Measurements from ENCODE around the gene AKR1E2.

The AKR1E2 gene

DNA sequence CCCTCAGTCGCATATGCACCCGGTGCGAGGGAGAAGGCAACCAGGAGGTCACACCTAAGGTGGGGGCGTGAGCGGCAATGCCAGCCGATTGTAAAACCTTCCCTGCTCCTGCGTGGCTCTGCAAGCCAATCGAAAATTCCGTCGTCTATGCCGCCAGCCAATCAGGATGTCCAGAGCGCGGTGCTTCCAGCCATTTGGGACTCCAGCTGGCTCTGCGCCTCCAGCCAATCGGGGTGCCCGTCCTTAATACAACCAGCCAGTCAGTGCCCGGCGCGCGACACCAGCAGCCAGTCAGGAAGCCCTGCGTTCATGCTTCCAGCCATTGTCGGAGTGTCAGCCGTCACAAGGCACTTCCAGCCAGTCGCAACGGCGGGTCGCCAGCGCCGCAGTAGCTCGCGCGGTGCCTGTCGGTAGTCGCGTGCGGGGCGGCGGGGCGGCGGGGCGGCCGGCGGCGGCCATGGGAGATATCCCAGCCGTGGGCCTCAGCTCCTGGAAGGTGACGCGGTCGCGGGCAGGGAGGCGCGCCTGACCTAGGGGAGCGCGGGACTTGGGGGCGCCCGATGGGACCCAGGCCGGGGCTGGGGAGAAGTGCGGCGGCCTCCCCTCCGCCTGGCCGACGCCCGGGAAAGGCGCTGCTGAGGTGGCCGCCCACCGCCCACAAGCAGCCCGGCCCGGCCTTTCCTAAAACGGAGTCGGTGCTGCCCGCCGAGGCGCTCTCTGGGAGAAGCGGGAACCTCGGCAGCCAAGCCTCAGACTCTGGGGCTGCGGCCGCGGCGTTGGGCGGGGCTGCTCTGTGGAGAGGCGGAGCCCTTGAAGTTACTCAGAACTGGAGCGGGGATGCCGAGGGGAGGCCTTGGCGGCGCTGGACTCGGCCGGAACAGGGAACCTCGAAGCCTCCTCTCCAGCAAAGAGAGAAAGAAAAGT, at the start of gene AKR1E2:
Gene AKR1E2, plus strand, starts transcription at position 340 of the 924 bp plus-strand sequence. Its CDS starts 118 bp downstream, at position 458.
- peak; percentile 35 for DNase-seq (ENCODE audit: low spot score)

GRCh38 chr10:4776234-4776638, 49.8 kb upstream of the AKR1E2 start:
- no peak for DNase-seq (ENCODE audit: low spot score)

GRCh38 chr10:4778761-4779160, 47.2 kb upstream of the AKR1E2 start:
- no peak for DNase-seq (ENCODE audit: low spot score)

- no peak for DNase-seq (ENCODE audit: low spot score)
Observed at GRCh38 chr10:4780091-4780490, 45.9 kb upstream of the AKR1E2 start.

GRCh38 chr10:4780782-4781181, 45.2 kb upstream of the AKR1E2 start:
- DNase-seq (ENCODE audit: low spot score): no peak

- DNase-seq (ENCODE audit: low spot score): no peak
Observed at GRCh38 chr10:4781955-4782354, 44.1 kb upstream of the AKR1E2 start.

GRCh38 chr10:4784667-4785333, 41.2 kb upstream of the AKR1E2 start:
- DNase-seq (ENCODE audit: low spot score): no peak

GRCh38 chr10:4786043-4786839, 39.8 kb upstream of the AKR1E2 start:
- no peak for DNase-seq (ENCODE audit: low spot score)

DNA sequence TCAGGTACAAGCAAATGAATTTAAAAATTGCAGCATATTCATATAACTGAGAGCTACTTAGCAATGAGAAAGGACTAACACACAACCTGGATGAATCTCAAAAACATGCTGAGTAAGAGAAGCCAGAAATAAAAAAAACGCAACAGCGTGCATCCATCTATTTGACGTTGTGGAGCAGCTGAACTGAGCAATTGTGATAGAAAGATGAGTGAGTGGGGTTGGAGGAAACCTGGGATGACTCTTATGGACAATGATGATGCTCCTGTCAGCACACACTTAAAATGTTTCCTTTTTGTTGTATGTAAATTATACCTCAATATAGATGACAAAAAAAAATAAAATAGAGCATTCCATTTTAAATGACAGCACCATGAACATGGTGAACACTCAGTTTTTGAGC, 36.0 kb upstream of the AKR1E2 start:
- no peak for DNase-seq (ENCODE audit: low spot score)

DNA sequence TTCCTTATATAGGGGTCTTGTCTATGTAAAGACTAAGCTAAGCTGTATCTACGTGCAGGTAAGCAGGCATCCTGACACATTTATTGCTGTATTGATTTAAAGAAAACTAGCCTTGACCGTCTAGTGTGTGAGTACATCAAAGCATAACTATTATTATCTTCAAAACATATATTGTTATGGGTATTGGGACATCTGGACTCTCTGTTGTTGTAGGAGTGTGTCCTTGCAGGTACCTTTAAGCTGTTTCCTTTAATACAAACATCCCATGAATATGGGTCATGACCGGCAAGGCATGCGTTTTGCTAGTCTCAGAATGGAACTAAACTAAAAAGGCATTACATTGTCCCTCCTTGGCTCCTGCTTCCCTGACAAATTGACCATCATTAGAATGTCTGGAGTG, 35.1 kb upstream of the AKR1E2 start:
- no peak for DNase-seq (ENCODE audit: low spot score)

GRCh38 chr10:4792381-4792780, 33.6 kb upstream of the AKR1E2 start:
- no peak for DNase-seq (ENCODE audit: low spot score)

GRCh38 chr10:4801405-4801804, 24.6 kb upstream of the AKR1E2 start:
- DNase-seq (ENCODE audit: low spot score): no peak

DNA sequence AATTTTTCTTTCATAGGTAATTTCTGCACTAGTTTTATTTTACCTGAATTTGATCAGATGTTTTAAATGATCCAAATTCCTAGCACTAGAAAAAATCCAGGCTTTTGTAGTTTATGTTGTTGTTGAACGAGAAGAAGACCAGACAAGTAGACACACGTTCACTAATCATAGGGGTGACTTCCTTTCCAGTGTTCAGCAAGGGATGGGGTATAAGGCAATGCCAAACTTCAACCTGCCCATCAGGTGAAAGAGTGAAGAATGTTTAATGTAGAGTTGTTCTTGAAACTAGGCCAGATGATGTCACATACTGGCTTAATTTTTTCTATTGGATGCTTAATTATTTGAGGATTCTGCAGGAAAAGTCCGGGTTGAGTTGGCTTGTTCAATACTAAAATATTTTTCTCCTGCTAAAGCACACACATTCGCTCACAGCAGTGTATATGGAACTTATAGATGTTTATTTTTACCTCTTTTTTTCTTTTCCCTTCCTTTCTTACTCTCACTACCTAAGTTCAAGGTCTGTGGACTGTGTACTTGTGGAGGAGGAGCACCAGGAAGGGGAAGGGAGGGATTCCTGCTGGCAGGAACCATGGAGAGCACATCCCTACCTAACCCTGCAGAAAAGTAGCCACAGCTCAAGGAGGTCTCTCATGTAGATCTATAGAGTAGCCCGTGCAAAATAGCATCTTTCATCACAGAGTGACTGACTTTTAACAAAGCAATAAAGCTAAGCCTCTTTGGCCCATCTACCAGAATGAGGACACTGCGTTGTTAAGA, 23.1 kb upstream of the AKR1E2 start:
- DNase-seq (ENCODE audit: low spot score): no peak

GRCh38 chr10:4803822-4804221, 22.2 kb upstream of the AKR1E2 start:
- DNase-seq (ENCODE audit: low spot score): no peak

- no peak for DNase-seq (ENCODE audit: low spot score)
Observed at GRCh38 chr10:4804465-4804864, 21.5 kb upstream of the AKR1E2 start.

DNA sequence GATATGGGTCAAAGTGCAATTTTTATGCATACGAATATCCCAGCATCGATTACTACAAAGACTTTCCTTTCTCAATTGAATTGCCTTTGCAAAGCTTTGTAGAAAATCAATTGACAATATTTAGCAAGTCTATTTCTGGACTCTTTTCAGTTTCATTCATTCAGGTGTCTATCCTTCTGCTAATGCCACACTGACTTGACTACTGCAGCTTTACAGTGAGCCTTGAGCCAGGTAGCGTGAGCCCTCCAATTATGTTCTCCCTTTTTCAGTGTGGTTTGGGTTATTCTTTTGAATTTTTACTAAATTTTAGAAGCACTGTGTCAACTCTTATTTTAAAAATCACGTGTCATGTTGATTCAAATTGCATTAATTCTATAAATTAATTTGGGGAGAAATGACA, 19.5 kb upstream of the AKR1E2 start:
- DNase-seq (ENCODE audit: low spot score): no peak

GRCh38 chr10:4807761-4808507, 18.1 kb upstream of the AKR1E2 start:
- DNase-seq (ENCODE audit: low spot score): peak; percentile 36

DNA sequence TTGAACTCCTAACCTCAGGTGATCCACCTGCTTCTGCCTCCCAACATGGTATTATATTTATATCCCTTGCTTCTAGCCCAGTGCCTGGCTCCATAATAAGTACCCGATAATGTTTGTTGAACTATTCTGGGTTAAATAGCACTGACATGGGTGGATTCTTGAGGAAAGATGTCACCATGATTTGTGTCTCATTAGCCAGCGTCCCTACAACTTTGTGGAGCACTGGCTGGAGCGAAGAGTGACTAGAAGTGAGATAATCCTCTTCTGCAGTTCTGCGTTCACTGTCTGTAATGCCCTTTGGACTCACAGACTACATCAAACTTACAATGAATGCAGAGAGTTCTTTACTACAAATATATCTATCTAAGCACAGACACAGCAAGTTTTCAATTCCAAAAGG, 16.9 kb upstream of the AKR1E2 start:
- no peak for DNase-seq (ENCODE audit: low spot score)

DNA sequence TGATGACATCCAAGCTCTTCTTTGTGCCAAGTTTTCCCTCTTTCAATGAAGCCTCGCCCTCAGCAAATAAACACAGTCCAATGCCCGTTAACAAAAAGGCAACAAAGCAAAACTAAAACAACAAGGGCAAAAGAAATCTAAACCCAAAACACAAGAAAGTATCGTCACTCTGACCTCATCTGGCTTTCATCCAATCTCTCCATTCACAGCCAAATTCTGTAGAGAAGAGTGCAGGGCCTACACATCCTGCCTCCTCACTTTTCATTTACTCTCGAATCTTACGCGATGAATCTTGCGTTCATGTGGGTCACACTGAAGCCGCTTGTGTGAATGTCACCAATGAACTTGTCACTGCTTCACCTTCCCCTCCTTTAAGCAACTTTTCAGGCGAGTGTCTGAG, 15.9 kb upstream of the AKR1E2 start:
- DNase-seq (ENCODE audit: low spot score): no peak

GRCh38 chr10:4812046-4812445, 14.0 kb upstream of the AKR1E2 start:
- DNase-seq (ENCODE audit: low spot score): no peak

DNA sequence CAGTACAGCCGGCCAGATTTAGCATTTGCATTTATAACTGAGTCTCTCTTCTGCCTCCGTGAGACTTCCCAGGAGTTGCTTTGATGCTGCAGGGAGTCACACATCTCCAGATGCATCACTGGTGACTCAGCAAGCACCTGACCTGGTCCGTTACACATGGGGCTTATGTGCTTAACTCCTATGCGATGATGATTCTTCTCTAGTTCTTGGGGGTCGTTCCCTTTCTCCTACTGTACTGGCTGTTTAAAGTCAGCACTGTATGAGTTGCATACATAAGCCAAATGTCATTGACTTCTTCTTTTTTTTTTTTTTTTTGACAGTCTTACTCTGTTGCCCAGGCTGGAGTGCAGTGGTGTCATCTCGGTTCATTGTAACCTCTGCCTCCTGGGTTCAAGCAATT, 13.0 kb upstream of the AKR1E2 start:
- DNase-seq (ENCODE audit: low spot score): peak; percentile 90
